IMR-90 (cell line): ENCODE measurements around the gene GALNT13.

ENCODE experiments used
- MXI1 ChIP-seq: IDR thresholded peaks from 2 replicates; pipeline ENCODE4 v1.6.1; 2012; ENCODE audit warnings: low read depth, mild to moderate bottlenecking, low read length, moderate library complexity, borderline replicate concordance
- POLR2A ChIP-seq: IDR thresholded peaks from 2 replicates; pipeline ENCODE4 v1.6.1; 2012; ENCODE audit warnings: mild to moderate bottlenecking, low read depth, low read length
- RAD21 ChIP-seq: IDR thresholded peaks from 2 replicates; pipeline ENCODE4 v1.6.1; 2012; ENCODE audit warnings: low read length, improper control_type of control experiment
- RCOR1 ChIP-seq: IDR thresholded peaks from 2 replicates; pipeline ENCODE4 v1.6.1; 2012; ENCODE audit warnings: mild to moderate bottlenecking, low read length, improper control_type of control experiment; ENCODE audit not compliant: insufficient replicate concordance
- TF ChIP-seq, protein P1 (sequence below): conservative IDR thresholded peaks from 2 replicates; pipeline ENCODE4 v1.5.1; 2012; ENCODE audit warnings: mild to moderate bottlenecking, low read depth, low read length, improper control_type of control experiment

DNA sequence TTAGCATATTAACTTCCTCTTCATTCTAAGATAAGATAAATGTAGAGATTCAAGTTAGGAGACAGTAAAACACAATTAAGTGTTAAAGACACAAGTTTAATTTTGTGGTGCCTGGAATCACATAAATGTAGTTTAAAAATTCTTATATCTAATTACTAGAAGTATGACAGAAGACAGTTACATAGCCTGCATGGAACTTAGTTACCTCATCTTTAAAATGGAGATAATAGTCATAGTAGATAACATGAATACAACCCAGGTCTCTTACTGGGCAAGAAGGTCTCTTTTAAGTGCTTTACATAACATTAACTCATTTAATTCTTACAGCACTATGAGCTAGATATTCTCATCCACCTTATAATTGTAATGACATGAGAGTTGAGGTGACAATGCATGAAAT is 15.1 kb downstream of the GALNT13 start:
- TF ChIP-seq MXI1 (no peak), RCOR1 (no peak), POLR2A (no peak), RAD21 (no peak)
- TF ChIP-seq, protein P1, sequence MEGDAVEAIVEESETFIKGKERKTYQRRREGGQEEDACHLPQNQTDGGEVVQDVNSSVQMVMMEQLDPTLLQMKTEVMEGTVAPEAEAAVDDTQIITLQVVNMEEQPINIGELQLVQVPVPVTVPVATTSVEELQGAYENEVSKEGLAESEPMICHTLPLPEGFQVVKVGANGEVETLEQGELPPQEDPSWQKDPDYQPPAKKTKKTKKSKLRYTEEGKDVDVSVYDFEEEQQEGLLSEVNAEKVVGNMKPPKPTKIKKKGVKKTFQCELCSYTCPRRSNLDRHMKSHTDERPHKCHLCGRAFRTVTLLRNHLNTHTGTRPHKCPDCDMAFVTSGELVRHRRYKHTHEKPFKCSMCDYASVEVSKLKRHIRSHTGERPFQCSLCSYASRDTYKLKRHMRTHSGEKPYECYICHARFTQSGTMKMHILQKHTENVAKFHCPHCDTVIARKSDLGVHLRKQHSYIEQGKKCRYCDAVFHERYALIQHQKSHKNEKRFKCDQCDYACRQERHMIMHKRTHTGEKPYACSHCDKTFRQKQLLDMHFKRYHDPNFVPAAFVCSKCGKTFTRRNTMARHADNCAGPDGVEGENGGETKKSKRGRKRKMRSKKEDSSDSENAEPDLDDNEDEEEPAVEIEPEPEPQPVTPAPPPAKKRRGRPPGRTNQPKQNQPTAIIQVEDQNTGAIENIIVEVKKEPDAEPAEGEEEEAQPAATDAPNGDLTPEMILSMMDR: no peak
